ENCODE data around the gene TIGD3. TPM values are rescaled to one million over a fixed set of nuclear protein-coding genes. Genes with fewer than 3 reads are reported as not detected.

Gene TIGD3
- total RNA-seq, 1 donor from 2014 or later = 1.2 TPM

DNA sequence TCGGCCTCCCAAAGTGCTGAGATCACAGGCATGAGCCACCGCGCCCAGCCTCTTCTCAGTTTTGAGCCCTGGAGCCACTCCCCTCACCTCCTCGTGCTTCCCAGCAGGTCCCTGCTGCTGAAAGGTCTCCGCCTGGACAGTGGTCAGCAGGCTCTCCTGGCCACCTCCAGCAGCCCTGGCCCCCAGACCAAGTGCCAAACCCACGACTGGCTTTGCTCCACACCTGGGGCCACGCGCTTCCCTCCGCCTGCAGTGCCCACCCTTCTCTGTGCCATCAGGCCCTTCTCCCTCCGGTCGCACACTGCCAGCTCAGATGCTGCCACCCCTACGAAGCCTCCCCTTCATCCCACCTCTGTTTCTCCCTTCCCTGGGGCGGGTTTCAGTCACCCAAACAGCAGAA, 44.7 kb downstream of the TIGD3 start:
- no peak for DNase-seq (ENCODE audit: extremely low spot score, unreplicated experiment)
- no peak overlapping the region for H3K4me3 Mint-ChIP-seq
- H3K27ac Mint-ChIP-seq = no peak overlapping the region
- H3K4me1 Mint-ChIP-seq (ENCODE audit: unreplicated experiment) = no peaks in the 10 kb centered on the region
- H3K9me3 Mint-ChIP-seq = no peaks in the 10 kb centered on the region
- no peaks in the 10 kb centered on the region for H3K27me3 Mint-ChIP-seq
- TF ChIP-seq, protein P1, sequence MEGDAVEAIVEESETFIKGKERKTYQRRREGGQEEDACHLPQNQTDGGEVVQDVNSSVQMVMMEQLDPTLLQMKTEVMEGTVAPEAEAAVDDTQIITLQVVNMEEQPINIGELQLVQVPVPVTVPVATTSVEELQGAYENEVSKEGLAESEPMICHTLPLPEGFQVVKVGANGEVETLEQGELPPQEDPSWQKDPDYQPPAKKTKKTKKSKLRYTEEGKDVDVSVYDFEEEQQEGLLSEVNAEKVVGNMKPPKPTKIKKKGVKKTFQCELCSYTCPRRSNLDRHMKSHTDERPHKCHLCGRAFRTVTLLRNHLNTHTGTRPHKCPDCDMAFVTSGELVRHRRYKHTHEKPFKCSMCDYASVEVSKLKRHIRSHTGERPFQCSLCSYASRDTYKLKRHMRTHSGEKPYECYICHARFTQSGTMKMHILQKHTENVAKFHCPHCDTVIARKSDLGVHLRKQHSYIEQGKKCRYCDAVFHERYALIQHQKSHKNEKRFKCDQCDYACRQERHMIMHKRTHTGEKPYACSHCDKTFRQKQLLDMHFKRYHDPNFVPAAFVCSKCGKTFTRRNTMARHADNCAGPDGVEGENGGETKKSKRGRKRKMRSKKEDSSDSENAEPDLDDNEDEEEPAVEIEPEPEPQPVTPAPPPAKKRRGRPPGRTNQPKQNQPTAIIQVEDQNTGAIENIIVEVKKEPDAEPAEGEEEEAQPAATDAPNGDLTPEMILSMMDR (conservative IDR thresholded peaks at IDR 0.05) = no peak
- H3K36me3 Mint-ChIP-seq = no peaks in the 10 kb centered on the region

DNA sequence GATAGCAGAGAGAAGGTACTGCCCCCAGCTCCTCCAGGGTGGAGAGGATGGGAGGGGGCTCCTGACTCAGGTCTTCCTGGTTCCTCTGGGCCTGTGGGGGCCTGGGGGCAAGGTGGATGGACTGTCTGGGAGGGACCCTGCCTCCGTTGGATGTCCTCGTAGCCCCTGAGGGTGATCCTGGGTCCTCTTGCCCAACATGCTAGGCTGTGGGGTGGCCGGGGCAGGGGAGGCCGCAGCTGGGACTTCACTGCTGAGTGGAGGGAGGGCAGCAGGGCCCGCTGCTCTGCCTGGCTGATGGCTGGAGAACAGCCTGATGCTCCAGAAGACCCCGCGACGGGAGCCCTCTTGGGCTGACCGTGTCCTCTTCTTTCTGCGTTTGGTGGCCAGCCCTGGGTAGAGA, 45.3 kb downstream of the TIGD3 start:
- Mint-ChIP-seq H3K4me3 (no peak overlapping the region), H3K27me3 (no peaks in the 10 kb centered on the region), H3K4me1 (ENCODE audit: unreplicated experiment) (no peaks in the 10 kb centered on the region), H3K27ac (no peak overlapping the region), H3K36me3 (no peaks in the 10 kb centered on the region), H3K9me3 (no peaks in the 10 kb centered on the region)
- DNase-seq (ENCODE audit: extremely low spot score, unreplicated experiment) = no peak
- TF ChIP-seq, protein P1 (conservative IDR thresholded peaks at IDR 0.05) = no peak

DNA sequence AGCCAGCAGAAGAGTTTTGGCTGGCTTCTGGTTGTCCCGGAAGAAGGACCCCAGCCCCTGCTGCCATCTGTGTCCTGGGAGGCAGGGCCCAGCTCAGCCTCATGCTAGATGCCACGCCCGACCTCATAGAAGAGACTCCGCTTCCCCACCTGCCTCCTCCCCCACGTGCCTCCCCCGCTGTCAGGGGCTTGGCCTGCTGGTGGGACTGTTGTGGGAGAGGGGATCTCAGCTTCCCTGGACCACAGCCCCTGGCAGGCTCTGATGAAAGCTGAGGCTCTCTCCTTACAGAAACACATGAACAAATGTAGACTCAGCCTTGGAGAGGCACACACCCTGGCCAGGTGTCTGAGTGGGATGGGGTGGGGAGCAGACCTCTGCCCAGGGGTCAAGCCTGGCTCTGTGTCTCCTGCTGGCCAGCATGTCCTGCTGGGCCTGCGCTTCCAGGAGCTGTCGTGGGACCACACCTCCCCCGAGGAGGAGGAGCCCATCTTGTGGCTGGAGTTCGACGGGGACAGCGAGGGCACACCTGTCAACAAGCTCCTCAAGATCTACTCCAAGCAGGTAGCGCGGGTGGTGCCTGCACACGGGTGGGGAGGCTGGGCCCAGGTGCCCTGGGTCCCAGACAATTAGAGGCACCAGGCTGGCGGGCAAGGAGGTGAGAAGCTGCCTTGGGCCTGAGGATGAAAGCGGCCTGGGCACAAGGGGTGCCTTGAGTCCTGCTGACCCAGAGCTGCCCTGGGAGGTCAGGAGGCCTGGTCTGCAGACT, 45.9 kb downstream of the TIGD3 start:
- Mint-ChIP-seq H3K27me3 (no peaks in the 10 kb centered on the region), H3K9me3 (no peaks in the 10 kb centered on the region), H3K4me1 (ENCODE audit: unreplicated experiment) (no peaks in the 10 kb centered on the region), H3K27ac (no peak overlapping the region), H3K4me3 (no peak overlapping the region), H3K36me3 (no peaks in the 10 kb centered on the region)
- TF ChIP-seq, protein P1 (conservative IDR thresholded peaks at IDR 0.05) = no peak
- no peak for DNase-seq (ENCODE audit: extremely low spot score, unreplicated experiment)

DNA sequence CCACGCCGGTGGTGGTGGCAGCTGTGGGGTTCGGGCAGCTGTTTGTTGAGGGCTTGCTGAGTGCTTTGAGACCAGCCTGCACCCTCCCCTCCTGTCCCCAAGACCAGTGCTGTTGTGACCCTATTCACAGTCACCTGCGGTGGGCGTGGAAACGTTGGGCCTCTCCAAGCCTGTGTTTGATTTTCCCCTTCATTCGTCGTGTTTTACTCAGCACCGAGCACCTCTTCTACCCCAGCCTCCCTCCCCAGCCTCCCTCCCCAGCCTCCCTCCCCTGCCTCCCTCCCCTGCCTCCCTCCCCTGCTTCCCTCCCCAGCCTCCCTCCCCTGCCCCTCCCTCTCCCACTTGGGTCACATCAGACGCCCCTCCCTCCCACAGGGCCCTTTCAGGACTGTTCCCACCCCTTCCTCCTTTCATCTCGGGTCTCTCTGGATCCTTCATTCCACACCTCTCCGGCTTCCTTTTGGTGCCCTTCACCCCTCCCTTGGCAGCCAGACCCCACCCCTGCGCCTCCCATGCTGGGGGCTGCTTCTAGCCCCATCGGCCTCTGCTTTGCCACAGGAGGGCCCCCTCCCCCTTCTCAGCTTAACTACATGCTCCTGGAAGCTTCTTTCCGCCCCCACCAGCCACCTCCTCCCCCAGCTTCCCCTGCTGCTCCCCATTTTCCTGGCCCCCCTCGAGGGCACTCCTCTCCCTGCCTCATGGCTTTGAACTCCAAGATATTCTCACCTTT, 46.7 kb downstream of the TIGD3 start:
- TF ChIP-seq, protein P1 (conservative IDR thresholded peaks at IDR 0.05) = no peak
- Mint-ChIP-seq H3K36me3 (no peaks in the 10 kb centered on the region), H3K4me1 (ENCODE audit: unreplicated experiment) (no peaks in the 10 kb centered on the region), H3K4me3 (no peak overlapping the region), H3K27ac (peak overlapping the region; percentile 39), H3K9me3 (no peaks in the 10 kb centered on the region), H3K27me3 (no peaks in the 10 kb centered on the region)
- DNase-seq (ENCODE audit: extremely low spot score, unreplicated experiment) = no peak

DNA sequence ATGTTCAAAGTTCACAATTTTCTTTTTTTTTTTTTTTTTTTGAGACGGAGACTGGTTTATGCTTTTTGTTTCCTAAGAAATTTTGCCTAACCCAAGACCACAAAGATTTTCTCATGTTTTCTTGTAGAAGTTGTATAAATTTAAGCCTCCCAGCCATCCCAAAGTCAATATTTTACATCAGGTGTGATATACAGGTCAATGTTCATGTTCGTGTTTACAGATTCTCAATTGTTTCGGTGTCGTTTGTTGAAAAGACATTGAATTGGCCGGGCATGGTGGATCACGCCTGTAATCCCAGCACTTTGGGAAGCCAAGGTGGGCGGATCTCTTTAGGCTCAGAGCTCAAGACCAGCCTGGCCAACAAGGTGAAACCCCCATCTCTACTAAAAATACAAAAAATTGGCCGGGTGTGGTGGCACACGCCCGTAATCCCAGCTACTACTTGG, 47.3 kb downstream of the TIGD3 start:
- Mint-ChIP-seq H3K27me3 (no peaks in the 10 kb centered on the region), H3K4me1 (ENCODE audit: unreplicated experiment) (no peaks in the 10 kb centered on the region), H3K9me3 (no peaks in the 10 kb centered on the region), H3K36me3 (no peaks in the 10 kb centered on the region), H3K4me3 (no peak overlapping the region), H3K27ac (peak overlapping the region; percentile 39)
- DNase-seq (ENCODE audit: extremely low spot score, unreplicated experiment) = no peak
- TF ChIP-seq, protein P1 (conservative IDR thresholded peaks at IDR 0.05) = no peak

Measured in type B pancreatic cell (in vitro differentiated cells).